Inferior parietal cortex (tissue), 1 donor: ENCODE data around the gene DMRT2.
A peak's percentile ranks its signal among the peaks of the same experiment; 100 is the strongest.

Experiments
- DNase-seq: peaks from one replicate; pipeline ENCODE4 v3.0.0-alpha.2; 2016; ENCODE audit errors: extremely low spot score

DMRT2 gene

GRCh38 chr9:1050125-1050895, at the start of gene DMRT2:
DMRT2 (plus strand) TSS chr9:1050357; CDS start chr9:1051614, 1,257 bp downstream.
- DNase-seq, result peak; percentile 84

- no peak for DNase-seq
Measured at GRCh38 chr9:1001838-1002237, 48.3 kb upstream of the DMRT2 start.

DNA sequence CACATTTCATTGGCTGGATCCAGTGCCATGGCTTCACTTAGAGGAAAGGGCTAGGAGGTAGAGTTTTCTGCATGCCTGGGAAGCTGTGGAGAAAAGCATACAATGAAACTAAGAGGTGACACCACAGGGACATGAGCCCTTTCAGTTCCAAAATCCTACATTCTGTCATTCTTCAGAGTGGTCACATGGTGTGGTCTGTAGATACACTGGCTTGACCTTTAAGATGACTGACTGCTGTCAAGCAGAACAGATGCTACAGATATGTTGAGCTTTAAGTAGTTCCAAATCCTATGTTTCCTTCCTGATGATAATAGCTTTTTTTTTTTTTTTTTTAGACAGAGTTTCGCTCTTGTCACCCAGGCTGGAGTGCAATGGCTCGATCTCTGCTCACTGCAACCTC, 47.5 kb upstream of the DMRT2 start:
- DNase-seq, result no peak

GRCh38 chr9:1005043-1005667, 45.0 kb upstream of the DMRT2 start:
- DNase-seq, result peak; percentile 72

DNA sequence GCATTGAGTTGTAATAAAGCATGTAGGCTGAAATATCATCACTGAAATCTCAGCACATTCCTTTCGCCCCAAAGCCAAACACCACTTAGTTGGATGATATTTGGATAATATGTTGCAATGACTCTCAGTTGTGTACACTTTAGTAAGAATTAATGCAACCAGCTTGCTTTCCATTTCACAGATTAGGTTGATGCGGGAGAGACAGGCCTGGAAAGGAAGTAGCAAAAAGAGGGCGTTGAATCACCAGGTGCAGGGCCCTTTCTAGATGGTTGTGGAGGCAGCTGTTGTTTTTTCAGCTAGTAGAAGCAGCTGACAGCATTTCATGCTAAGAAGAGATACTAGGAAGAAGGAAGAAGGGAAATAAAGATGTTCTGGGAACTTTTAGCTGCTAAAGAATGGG, 42.8 kb upstream of the DMRT2 start:
- DNase-seq, result no peak

GRCh38 chr9:1008216-1008615, 41.9 kb upstream of the DMRT2 start:
- DNase-seq, result no peak

DNA sequence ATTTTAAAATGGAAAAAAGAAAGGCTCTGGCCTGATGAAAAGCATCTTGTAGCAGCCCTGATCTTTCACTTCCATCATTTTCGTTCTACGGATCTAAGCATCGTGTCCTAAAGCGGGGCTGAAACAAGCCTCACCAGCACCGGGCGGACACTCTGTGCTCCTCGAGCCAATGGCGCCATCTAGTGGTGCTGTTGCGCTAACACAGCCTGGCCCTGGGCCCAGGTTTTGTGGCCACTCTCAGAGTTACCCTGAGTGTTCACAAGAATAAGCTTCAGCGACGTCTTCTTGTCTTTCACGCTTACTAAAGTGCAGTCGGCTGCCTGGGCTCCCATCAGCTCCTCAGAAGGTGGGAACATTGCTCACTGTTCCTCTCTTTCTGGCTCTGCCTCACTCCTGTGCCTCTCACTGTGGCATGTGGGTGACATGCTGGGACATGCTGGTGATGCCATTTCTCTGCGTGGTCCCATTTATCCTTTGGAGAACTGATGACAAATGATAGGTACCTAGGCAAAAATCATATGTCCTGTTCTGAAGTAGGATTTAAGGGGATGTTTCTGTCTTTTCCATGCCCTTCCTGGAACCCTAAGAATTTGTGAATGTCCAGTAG, 41.0 kb upstream of the DMRT2 start:
- DNase-seq, result peak; percentile 96

DNA sequence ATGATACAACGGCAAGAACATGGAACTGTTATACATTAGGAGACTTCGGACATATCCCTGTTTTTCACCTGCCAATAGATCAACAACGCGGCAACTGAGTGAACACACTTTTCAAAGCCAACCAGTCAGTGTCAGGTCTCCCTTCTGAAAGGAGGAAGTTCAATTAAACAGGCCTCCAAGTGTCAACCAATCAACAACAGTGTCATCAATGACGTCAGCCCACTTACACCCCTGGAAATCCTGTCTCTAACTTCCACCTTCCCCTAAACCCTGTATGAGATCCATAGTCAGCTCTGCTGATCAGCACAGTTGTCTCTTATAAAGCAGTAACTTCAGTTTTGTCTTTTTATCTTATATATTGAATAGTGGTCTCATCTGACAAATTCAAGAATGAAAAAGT, 37.1 kb upstream of the DMRT2 start:
- DNase-seq, result no peak

GRCh38 chr9:1014225-1014624, 35.9 kb upstream of the DMRT2 start:
- no peak for DNase-seq

GRCh38 chr9:1014640-1015039, 35.5 kb upstream of the DMRT2 start:
- DNase-seq, result no peak

DNA sequence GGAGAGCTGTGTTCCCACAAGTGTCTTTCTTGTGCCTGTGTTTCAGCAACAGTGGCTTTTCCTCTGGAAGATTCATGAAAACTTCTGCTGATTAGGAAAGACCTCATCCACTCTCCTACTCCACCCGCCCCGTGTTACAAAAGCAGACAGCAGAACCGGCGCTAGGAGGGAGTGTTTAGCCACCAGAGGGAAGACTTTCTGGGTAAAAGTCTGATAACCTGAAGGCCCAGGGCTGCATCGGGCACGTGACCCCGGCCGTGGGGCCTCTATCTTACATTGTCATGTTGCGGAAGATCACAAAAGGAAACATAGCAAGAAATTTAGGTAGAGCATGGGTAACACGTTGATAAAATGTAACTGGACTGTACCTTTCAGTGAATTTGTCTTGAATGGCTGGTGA, 32.0 kb upstream of the DMRT2 start:
- no peak for DNase-seq

DNA sequence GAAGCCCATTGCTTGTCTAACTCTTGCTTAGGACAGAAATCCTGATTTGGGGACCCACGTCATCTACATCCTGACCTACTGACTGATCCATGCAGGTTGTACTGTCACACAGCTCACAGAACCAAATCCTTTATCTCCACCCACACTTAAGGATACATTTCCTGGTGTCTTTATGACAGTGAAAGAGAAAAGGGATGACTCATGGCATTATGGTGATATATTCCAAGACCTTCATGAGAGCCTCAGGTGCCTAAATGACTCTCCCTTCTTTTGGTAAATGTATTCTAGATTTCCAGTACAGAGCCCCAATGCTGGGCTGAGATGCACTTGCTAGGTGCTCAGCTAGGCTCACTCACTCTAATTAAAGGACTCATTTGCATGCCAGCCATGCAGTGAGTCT, 26.0 kb upstream of the DMRT2 start:
- DNase-seq, result no peak

GRCh38 chr9:1025131-1025530, 25.0 kb upstream of the DMRT2 start:
- DNase-seq, result no peak

DNA sequence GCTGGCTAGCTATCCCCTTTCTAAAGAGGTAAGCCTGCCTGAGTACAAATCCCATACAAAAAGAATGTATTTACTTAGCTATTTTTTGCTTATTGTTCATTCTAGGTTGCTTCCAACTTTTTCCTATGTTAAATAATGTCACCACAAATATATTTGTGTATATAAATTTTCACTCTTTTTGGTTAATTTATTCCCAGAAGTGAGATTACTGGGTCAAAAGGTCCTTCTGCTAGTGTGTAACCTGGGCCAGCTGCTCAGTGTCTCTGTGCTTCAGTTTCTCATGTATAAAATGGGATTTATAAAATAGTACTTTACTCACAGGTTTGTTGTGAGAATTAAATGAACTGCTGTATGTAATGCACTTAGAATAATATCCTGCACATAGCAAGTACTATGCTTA, 23.9 kb upstream of the DMRT2 start:
- DNase-seq, result no peak

DNA sequence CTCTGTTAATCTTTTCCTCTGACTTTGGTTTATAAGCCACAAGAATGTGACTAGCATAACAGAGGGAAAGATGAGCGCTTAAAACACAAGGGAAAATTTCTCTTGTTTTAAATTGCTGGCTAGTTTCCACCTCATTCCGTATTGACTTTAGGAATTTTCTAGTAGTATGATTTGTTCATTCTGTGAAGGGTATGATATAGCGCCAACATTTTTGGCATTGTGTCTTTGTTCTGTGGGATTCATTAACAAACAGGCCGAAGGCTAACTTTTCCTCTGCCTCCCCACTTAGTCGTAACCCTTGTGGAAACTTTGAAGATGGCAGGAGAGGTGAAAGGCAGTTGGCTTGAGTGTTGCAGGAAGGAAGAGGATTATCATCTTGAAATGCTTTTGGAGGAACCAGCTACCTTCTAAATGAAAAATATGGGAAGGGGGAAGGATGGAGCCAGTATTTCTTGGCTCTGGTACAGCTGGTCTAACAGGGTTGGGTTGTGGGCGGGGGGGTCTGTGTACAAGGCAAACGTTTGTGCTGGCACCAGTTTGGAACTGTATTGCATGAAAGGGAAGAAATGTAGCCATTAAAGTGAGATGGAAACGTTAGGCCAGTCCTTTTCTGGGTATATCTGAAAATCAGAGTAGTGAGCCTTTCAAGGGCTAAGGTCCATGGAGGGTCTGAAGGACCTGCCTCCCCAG, 21.5 kb upstream of the DMRT2 start:
- no peak for DNase-seq

DNA sequence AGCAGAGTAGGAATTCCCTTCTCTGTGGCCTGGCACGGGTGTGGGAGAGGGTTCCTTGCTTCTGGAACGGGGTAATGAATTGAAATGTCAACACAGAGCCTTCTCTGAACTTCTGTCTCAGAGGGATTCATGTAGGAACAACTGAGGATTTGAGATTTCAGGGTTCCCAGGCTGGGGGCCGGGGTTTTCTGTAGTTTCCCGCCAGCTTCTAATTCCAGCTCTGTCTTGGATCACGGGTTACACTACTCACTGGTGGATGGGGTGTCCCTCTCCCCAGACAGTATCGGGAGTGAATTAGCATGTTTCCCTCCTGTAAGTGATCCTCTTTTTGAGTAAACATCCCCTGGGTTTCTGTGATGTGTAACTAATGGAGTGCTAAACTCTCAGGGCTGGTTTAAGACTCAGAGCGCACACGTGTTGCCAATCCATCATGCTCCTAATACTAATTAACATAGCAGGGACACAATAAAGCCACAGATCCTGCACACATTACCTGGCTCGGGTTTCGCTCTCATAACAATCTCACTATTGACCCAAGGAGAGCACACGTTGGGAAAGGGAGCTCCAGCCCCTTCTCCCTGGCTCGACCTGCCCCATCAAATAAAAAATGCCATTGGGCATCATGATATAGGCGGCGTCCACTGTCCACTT, 18.1 kb upstream of the DMRT2 start:
- no peak for DNase-seq

DNA sequence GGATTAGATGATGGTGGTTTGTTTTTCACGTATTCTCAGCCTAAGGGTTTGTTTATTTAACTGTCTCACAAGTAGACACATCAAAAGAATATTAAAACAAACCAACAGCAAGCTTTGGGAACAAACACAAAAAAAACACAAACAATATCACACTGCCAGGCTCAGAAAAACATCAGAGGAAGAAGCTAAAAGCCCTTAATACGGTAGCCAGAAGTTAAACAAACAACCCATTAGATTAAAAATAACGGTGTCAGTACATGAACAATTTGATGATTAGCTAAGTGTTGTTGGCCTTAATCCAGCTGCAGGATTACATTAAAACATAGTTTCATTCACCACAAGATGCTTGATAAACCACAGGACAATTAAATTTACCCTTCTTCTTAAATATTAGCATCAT, 15.9 kb upstream of the DMRT2 start:
- DNase-seq, result no peak

DNA sequence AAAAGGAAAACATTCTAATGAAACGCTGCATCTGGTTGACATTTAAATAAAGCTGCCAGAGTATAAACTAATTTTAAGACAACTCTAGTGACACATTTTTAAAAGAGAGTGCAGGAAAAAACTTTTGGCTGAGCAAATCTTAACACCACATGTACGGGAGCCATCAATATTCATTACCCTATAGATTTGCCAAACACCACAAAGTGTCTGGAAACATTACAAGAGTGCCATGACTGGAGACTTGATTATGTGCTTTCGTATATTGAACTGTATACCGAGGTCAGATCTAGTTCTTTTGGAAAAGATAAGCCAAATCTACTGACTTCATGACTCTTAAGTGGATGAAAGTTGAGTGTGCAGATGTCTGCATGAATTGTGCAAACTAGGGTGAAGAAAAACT, 10.6 kb upstream of the DMRT2 start:
- DNase-seq, result no peak

- no peak for DNase-seq
Measured at GRCh38 chr9:1042466-1042865, 7.7 kb upstream of the DMRT2 start.

DNA sequence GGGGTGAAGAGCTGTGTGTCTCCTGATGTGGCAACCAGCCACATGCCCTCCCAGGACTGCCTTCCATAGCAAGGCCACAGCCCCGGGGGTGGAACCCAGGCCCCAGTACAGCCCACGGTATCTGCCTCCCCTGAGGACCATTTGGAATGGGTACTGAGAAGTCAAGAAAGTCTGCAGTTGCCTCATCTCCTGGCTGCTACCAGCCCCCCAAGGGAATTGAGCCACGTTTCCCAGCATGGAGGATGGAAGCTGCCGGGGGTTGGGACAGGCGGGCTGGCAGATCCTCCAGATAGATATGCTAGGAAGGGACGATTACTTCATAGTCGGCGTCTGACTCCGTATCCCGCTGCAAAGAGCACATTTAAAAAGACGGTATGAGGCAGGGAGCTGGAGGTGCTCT, 5.5 kb upstream of the DMRT2 start:
- DNase-seq, result no peak

DNA sequence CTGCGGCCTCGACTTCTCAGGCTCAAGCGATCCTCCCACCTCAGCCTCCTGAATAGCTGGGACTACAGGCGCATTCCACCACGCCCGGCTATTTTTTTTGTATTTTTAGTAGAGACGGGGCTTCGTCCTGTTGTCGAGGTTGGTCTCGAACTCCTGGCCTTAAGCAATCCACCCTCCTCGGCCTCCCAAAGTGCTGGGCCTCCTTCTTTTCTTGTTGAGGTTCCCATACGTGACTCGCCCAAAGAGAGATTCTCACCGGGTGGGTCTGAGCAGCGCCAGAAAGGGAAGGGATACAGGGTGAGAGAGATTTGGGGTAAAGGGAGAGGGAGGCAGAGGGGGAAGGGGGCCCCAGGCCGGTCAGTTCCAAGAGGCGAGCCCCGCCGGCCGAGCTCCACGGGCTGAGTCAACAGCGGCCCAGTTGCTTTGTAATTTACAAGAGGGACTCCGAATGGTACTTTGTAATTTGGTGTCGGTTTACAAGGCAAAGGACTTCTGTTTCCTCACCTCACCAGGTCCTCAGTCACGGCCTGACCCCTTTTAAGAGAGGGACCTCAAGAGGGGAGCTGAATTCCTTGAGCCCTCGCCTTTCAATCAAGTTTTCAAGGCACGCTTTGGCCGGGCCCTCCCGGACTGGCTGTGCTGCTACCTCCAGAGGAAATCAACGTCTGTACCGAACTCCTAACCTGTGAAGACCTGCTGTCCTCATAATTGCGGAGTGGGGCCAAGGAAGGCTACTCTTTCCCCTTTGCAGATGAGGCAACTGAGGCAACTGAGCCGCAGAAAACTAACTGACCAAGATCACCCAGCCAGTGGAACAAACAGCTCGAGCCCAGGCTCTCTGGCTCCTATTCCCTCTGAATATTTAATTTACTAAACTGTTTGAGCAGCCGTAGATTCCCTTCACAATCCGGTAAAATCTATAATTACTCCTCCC, 3.3 kb upstream of the DMRT2 start:
- no peak for DNase-seq
